Spleen (tissue), 11 donors: ENCODE measurements around the gene NOTCH1. TPM values are rescaled to one million over a fixed set of nuclear protein-coding genes. Genes with fewer than 3 reads are reported as not detected.

Source experiments
- DNase-seq: peaks from one replicate; pipeline ENCODE4 v3.0.0-alpha.2; 2020
- H3K27ac ChIP-seq, 8 donors: fragments of 200-600 bp; sonication (generic) in 7 of 8; 1 replicate in 4 of 8; 2 replicates in 4 of 8; pipeline versions ENCODE4 v1.5.0 to v1.8.0; 2016 to 2021; ENCODE audit warnings: inconsistent platforms in 4 of 8, mild to moderate bottlenecking in 4 of 8, moderate library complexity in 1 of 8
- H3K27me3 ChIP-seq, 7 donors: fragments of 200-600 bp; sonication (generic) in 6 of 7; replicated peaks in 1 of 7; 1 replicate in 4 of 7; 2 replicates in 3 of 7; pipeline versions ENCODE4 v1.5.0 to v1.8.0; 2016 to 2021; ENCODE audit warnings: inconsistent platforms in 3 of 7, mild to moderate bottlenecking in 1 of 7
- H3K36me3 ChIP-seq, 6 donors: fragments of 200-600 bp; sonication (generic) in 5 of 6; 1 replicate in 4 of 6; 2 replicates in 2 of 6; pipeline versions ENCODE4 v1.5.0 to v1.8.0; 2016 to 2021; ENCODE audit warnings: inconsistent platforms in 2 of 6
- H3K4me1 ChIP-seq, 6 donors: fragments of 200-600 bp; sonication (generic) in 5 of 6; 1 replicate in 3 of 6; 2 replicates in 3 of 6; pipeline versions ENCODE4 v1.5.0 to v1.8.0; 2016 to 2021; ENCODE audit warnings: inconsistent platforms in 3 of 6
- H3K4me3 ChIP-seq, 8 donors: fragments of 200-600 bp; sonication (generic) in 7 of 8; 1 replicate in 4 of 8; 2 replicates in 4 of 8; pipeline versions ENCODE4 v1.5.0 to v1.8.0; 2016 to 2021; ENCODE audit warnings: inconsistent platforms in 4 of 8, mild to moderate bottlenecking in 4 of 8, moderate library complexity in 2 of 8
- H3K9me3 ChIP-seq, 8 donors: fragments of 200-600 bp; sonication (generic) in 7 of 8; 1 replicate in 4 of 8; 2 replicates in 4 of 8; pipeline versions ENCODE4 v1.5.0 to v1.8.0; 2016 to 2021; ENCODE audit warnings: inconsistent platforms in 4 of 8
- CTCF ChIP-seq, 11 experiments: fragments of 200-600 bp in 7 of 11; fragments of 450-650 bp in 4 of 11; sonication (generic) in 4 of 11; IDR thresholded peaks in 8 of 11; conservative IDR thresholded peaks in 3 of 11; 1 replicate in 7 of 11; 2 replicates in 4 of 11; pipeline versions ENCODE4 v1.4.0 to v1.8.0; 2016 to 2021; ENCODE audit warnings: antibody characterized with exemption in 11 of 11, inconsistent platforms in 4 of 11, mild to moderate bottlenecking in 1 of 11
- POLR2A ChIP-seq, 3 donors: fragments of 450-650 bp; IDR thresholded peaks; one replicate each; pipeline ENCODE4 v1.5.1; 2017; ENCODE audit warnings: antibody characterized with exemption in 3 of 3, mild to moderate bottlenecking in 1 of 3
- POLR2AphosphoS5 ChIP-seq, 3 donors: sonication (generic); formaldehyde crosslinking; IDR thresholded peaks; one replicate each; pipeline ENCODE4 v1.5.1; 2017; ENCODE audit warnings: antibody characterized with exemption in 3 of 3
- WGBS, 5 donors: extraction: QIAGEN DNeasy Blood & Tissue Kit in 3 of 5; methylation state at CpG; one replicate each; pipeline versions ENCODE4 v1.1.5 to v1.1.7; 2013 to 2018; 5-methylcytosine and 5-hydroxymethylcytosine counted together
- intact Hi-C: fragments of 100-400 bp; cut with DNase I; formaldehyde crosslinking; loops from one replicate; pipeline ENCODE4 v1.15.0; 2023; ENCODE audit warnings: low total_unique reads
- polyA plus RNA-seq, 3 donors: library from polyadenylated mRNA; stranded (reverse); fragments of 200-250 nt; gene quantifications; one replicate each; pipeline ENCODE4 v1.2.1, GENCODE V29; 2013
- total RNA-seq, 7 donors: library from RNA; depleted of rRNA in 3 of 7; stranded (reverse); fragments of >200 nt in 3 of 7; fragmentation: NEBNext Ultra II Directional in 4 of 7; extraction: Animal tissue kit (Norgen Biotek cat#: 25700) in 4 of 7; gene quantifications; one replicate each; pipeline versions ENCODE4 v1.1.0 to v1.2.1, GENCODE V29; 2016 to 2021
- donor health status: healthy with polysubstance abuse.
- donor health status: DM: no; HTN: no; CAD: no; lungs with moderate emphysema.
- donor health status: DM: no; HTN: no; CAD: no.
- donor health status: Bipolar disorder and iron deficiency.
- donor health status: healthy.
- donor health status: DM: no; HTN: no; CAD: no.
- donor health status: DM: yes; HTN: yes; CAD: no.

NOTCH1 gene
- total and polyA plus RNA-seq, 10 donors = 4.9 to 140 (median 93.9) TPM

- peaks cover 26 to 74% (median 47%) of the 10 kb centered on the region in 6 donors for H3K4me1 ChIP-seq
- 77 to 82% (median 79%) methylated on average over 13 to 26 of the region's 26 CpGs for WGBS, 5 donors
Observed at GRCh38 chr9:136590821-136591752, 45.2 kb upstream of the NOTCH1 start.

GRCh38 chr9:136589766-136590763 lies 44.2 kb upstream of the NOTCH1 start:
- TF ChIP-seq POLR2A (IDR thresholded peaks at IDR 0.05) = no peak
- peak in 2 of 3 donors; percentile 11 to 52 for TF ChIP-seq POLR2AphosphoS5 (IDR thresholded peaks at IDR 0.05)
- Histone ChIP-seq H3K36me3 (no peaks in the 10 kb centered on the region), H3K4me3 (no peak overlapping the region), H3K27me3 (peaks cover 0 to 35% (median 11%) of the 10 kb centered on the region in 7 donors), H3K4me1 (peaks cover 26 to 80% (median 52%) of the 10 kb centered on the region in 6 donors), H3K27ac (peak overlapping the region in 7 of 8 donors; percentile 47 to 78 (median 69)), H3K9me3 (no peaks in the 10 kb centered on the region)
- no peak for DNase-seq
- WGBS, 5 donors = 61 to 80% (median 72%) methylated on average over 20 to 29 of the region's 29 CpGs
- intact Hi-C loops = no loop called here

More at GRCh38 chr9:136590821-136591752, 45.2 kb upstream of the NOTCH1 start:
- intact Hi-C loops = no loop called here
- H3K36me3 ChIP-seq = no peaks in the 10 kb centered on the region
- peaks cover 0 to 25% (median 11%) of the 10 kb centered on the region in 7 donors for H3K27me3 ChIP-seq
- TF ChIP-seq POLR2A (IDR thresholded peaks at IDR 0.05) (no peak), POLR2AphosphoS5 (IDR thresholded peaks at IDR 0.05) (peak in 2 of 3 donors; percentile 37 to 53)
- no peaks in the 10 kb centered on the region for H3K9me3 ChIP-seq
- no peak for DNase-seq
- peak overlapping the region in 7 of 8 donors; percentile 47 to 78 (median 69) for H3K27ac ChIP-seq
- no peak overlapping the region for H3K4me3 ChIP-seq

GRCh38 chr9:136588663-136589464 lies 43.0 kb upstream of the NOTCH1 start:
- TF ChIP-seq POLR2A (IDR thresholded peaks at IDR 0.05) (no peak), CTCF (IDR thresholded peaks at IDR 0.05 in 8 of 11, conservative IDR thresholded peaks at IDR 0.05 in 3 of 11) (no peak), POLR2AphosphoS5 (IDR thresholded peaks at IDR 0.05) (no peak)
- Histone ChIP-seq H3K9me3 (no peaks in the 10 kb centered on the region), H3K27me3 (peaks cover 0 to 47% (median 11%) of the 10 kb centered on the region in 7 donors), H3K4me3 (no peak overlapping the region), H3K36me3 (no peaks in the 10 kb centered on the region), H3K4me1 (peaks cover 26 to 91% (median 63%) of the 10 kb centered on the region in 6 donors), H3K27ac (peak overlapping the region in 5 of 8 donors; percentile 34 to 72 (median 59))
- DNase-seq = no peak
- 37 to 58% (median 48%) methylated on average over 18 to 21 of the region's 21 CpGs for WGBS, 5 donors
- intact Hi-C loops = no loop called here

- H3K27me3 ChIP-seq = peaks cover 0 to 55% (median 11%) of the 10 kb centered on the region in 7 donors
- peaks cover 26 to 98% (median 66%) of the 10 kb centered on the region in 6 donors for H3K4me1 ChIP-seq
- TF ChIP-seq CTCF (IDR thresholded peaks at IDR 0.05 in 8 of 11, conservative IDR thresholded peaks at IDR 0.05 in 3 of 11) (no peak), POLR2AphosphoS5 (IDR thresholded peaks at IDR 0.05) (no peak), POLR2A (IDR thresholded peaks at IDR 0.05) (no peak)
- H3K36me3 ChIP-seq = no peaks in the 10 kb centered on the region
- intact Hi-C loops = no loop called here
- H3K9me3 ChIP-seq = no peaks in the 10 kb centered on the region
- peak overlapping the region in 5 of 8 donors; percentile 42 to 72 (median 59) for H3K27ac ChIP-seq
- DNase-seq = no peak
- H3K4me3 ChIP-seq = peak overlapping the region in 1 of 8 donors; percentile 26
- 3 to 12% (median 5%) methylated on average over 10 to 22 of the region's 22 CpGs for WGBS, 5 donors
Observed at GRCh38 chr9:136587944-136588662, 42.3 kb upstream of the NOTCH1 start.
